ENCODE data around the gene DTX2.
"Not testable (repeated sequence)": the region's sequence is repeated elsewhere in the genome, so short reads cannot be mapped to it uniquely, and the experiment has no call there.

GRCh38 chr7:76531643-76532042 lies 70.1 kb downstream of the DTX2 start:
- TF ChIP-seq POLR2A (IDR thresholded peaks at IDR 0.05; ENCODE audit: low read depth); CTCF (IDR thresholded peaks at IDR 0.05): not testable (repeated sequence)

Data from esophagus muscularis mucosa (tissue), 3 donors.